Amygdala (tissue), 56 donors: ENCODE measurements around the gene PRDM2.

ENCODE experiments used
- DNase-seq, 56 donors: peaks; one replicate each; lab custom pipeline; 2025; lab: John Stamatoyannopoulos, UW

PRDM2 gene

GRCh38 chr1:13809461-13810159 is 109.6 kb downstream of the PRDM2 start:
- no peak for DNase-seq

- no peak for DNase-seq
Measured at GRCh38 chr1:13812456-13813397, 112.7 kb downstream of the PRDM2 start.

- peak in 6 of 56 donors; percentile 5 to 30 (median 16) for DNase-seq
Measured at GRCh38 chr1:13813398-13814012, 113.5 kb downstream of the PRDM2 start.

- DNase-seq: no peak
Measured at GRCh38 chr1:13814131-13814530, 114.1 kb downstream of the PRDM2 start.

- no peak for DNase-seq
Measured at GRCh38 chr1:13816016-13816760, 116.2 kb downstream of the PRDM2 start.

GRCh38 chr1:13817906-13818305 is 117.9 kb downstream of the PRDM2 start:
- DNase-seq: no peak

GRCh38 chr1:13818926-13819325 is 118.9 kb downstream of the PRDM2 start:
- DNase-seq: no peak

- no peak for DNase-seq
Measured at GRCh38 chr1:13819642-13820041, 119.7 kb downstream of the PRDM2 start.

GRCh38 chr1:13820055-13820454 is 120.1 kb downstream of the PRDM2 start:
- no peak for DNase-seq

GRCh38 chr1:13820456-13820855 is 120.5 kb downstream of the PRDM2 start:
- DNase-seq: no peak

GRCh38 chr1:13823126-13823880 is 123.3 kb downstream of the PRDM2 start:
- DNase-seq: no peak

GRCh38 chr1:13823936-13824335 is 123.9 kb downstream of the PRDM2 start:
- DNase-seq: no peak

GRCh38 chr1:13824626-13825025 is 124.6 kb downstream of the PRDM2 start:
- no peak for DNase-seq

GRCh38 chr1:13825033-13825432 is 125.0 kb downstream of the PRDM2 start:
- no peak for DNase-seq

- no peak for DNase-seq
Measured at GRCh38 chr1:13826009-13826408, 126.0 kb downstream of the PRDM2 start.

GRCh38 chr1:13826591-13826990 is 126.6 kb downstream of the PRDM2 start:
- no peak for DNase-seq

GRCh38 chr1:13828454-13829151 is 128.6 kb downstream of the PRDM2 start:
- DNase-seq: no peak

GRCh38 chr1:13829152-13829769 is 129.3 kb downstream of the PRDM2 start:
- no peak for DNase-seq

- no peak for DNase-seq
Measured at GRCh38 chr1:13830170-13830569, 130.2 kb downstream of the PRDM2 start.
